ENCODE measurements around the gene LNX2. TPM values are rescaled to one million over a fixed set of nuclear protein-coding genes. Genes with fewer than 3 reads are reported as not detected.

Gene LNX2
- polyA plus RNA-seq, 1 donor (not counting 4 experiments of a cell fraction or from before 2014, with no cell fraction given), result 17.0 TPM

GRCh38 chr13:27534981-27535380 is 85.3 kb downstream of the LNX2 start:
- FAIRE-seq (no peak), DNase-seq (ENCODE audit: low read depth, low spot score) (no peak)
- Histone ChIP-seq H3K4me3 (ENCODE audit: control insufficient read depth in 2 of 3, extremely low read depth in 1 of 3, insufficient read depth in 2 of 3, low read depth in 1 of 3, low read length in 3 of 3) (no peak overlapping the region), H3K79me2 (ENCODE audit: control insufficient read depth, insufficient read depth, low read length) (no peaks in the 10 kb centered on the region), H2AFZ (ENCODE audit: control insufficient read depth, low read length) (no peak overlapping the region), H3K9me1 (ENCODE audit: control insufficient read depth, extremely low read depth, insufficient read depth, low read length) (no peaks in the 10 kb centered on the region), H3K4me1 (ENCODE audit: control insufficient read depth, extremely low read depth, insufficient read depth, low read length) (no peaks in the 10 kb centered on the region), H3K27ac (ENCODE audit: control insufficient read depth, insufficient read depth, low read length) (no peak overlapping the region), H4K20me1 (ENCODE audit: control insufficient read depth, extremely low read depth, insufficient read depth, low read length) (no peaks in the 10 kb centered on the region), H3K4me2 (ENCODE audit: control insufficient read depth, extremely low read depth, insufficient read depth, low read depth, low read length) (no peak overlapping the region), H3K27me3 (ENCODE audit: control insufficient read depth, extremely low read depth, insufficient read depth, low read length) (no peaks in the 10 kb centered on the region), H3K9me3 (ENCODE audit: control insufficient read depth, low read depth, low read length) (no peaks in the 10 kb centered on the region), H3K9ac (ENCODE audit: control insufficient read depth, extremely low read depth, insufficient read depth, low read length) (no peak overlapping the region), H3K36me3 (ENCODE audit: control insufficient read depth in 2 of 2, extremely low read depth in 1 of 2, insufficient read depth in 2 of 2, low read length in 2 of 2) (peaks cover 0 to 1% of the 10 kb centered on the region in 2 experiments)
- TF ChIP-seq EZH2 (IDR thresholded peaks at IDR 0.05; ENCODE audit: low read length) (no peak), CTCF (optimal IDR thresholded peaks at IDR 0.05 in 1 of 3, IDR thresholded peaks at IDR 0.05 in 1 of 3, conservative IDR thresholded peaks at IDR 0.05 in 1 of 3; ENCODE audit: extremely low read depth in 1 of 3, insufficient read depth in 2 of 3, low read length in 3 of 3) (no peak)
- dilution Hi-C loops (cut with MboI; ENCODE audit: extremely low pct_ligation_motif_present, low sequenced_read_pairs), result no loop called here

GRCh38 chr13:27534108-27534980 is 86.0 kb downstream of the LNX2 start:
- Histone ChIP-seq H3K27me3 (ENCODE audit: control insufficient read depth, extremely low read depth, insufficient read depth, low read length) (no peaks in the 10 kb centered on the region), H3K4me3 (ENCODE audit: control insufficient read depth in 2 of 3, extremely low read depth in 1 of 3, insufficient read depth in 2 of 3, low read depth in 1 of 3, low read length in 3 of 3) (no peak overlapping the region), H3K4me2 (ENCODE audit: control insufficient read depth, extremely low read depth, insufficient read depth, low read depth, low read length) (no peak overlapping the region), H4K20me1 (ENCODE audit: control insufficient read depth, extremely low read depth, insufficient read depth, low read length) (no peaks in the 10 kb centered on the region), H2AFZ (ENCODE audit: control insufficient read depth, low read length) (no peak overlapping the region), H3K9me1 (ENCODE audit: control insufficient read depth, extremely low read depth, insufficient read depth, low read length) (no peaks in the 10 kb centered on the region), H3K9me3 (ENCODE audit: control insufficient read depth, low read depth, low read length) (no peaks in the 10 kb centered on the region), H3K36me3 (ENCODE audit: control insufficient read depth in 2 of 2, extremely low read depth in 1 of 2, insufficient read depth in 2 of 2, low read length in 2 of 2) (peaks cover 0 to 1% of the 10 kb centered on the region in 2 experiments), H3K4me1 (ENCODE audit: control insufficient read depth, extremely low read depth, insufficient read depth, low read length) (no peaks in the 10 kb centered on the region), H3K27ac (ENCODE audit: control insufficient read depth, insufficient read depth, low read length) (no peak overlapping the region), H3K9ac (ENCODE audit: control insufficient read depth, extremely low read depth, insufficient read depth, low read length) (no peak overlapping the region), H3K79me2 (ENCODE audit: control insufficient read depth, insufficient read depth, low read length) (no peaks in the 10 kb centered on the region)
- DNase-seq (ENCODE audit: low read depth, low spot score) (no peak), FAIRE-seq (no peak)
- TF ChIP-seq CTCF (optimal IDR thresholded peaks at IDR 0.05 in 1 of 3, IDR thresholded peaks at IDR 0.05 in 1 of 3, conservative IDR thresholded peaks at IDR 0.05 in 1 of 3; ENCODE audit: extremely low read depth in 1 of 3, insufficient read depth in 2 of 3, low read length in 3 of 3), result no peak
- TF ChIP-seq EZH2 (IDR thresholded peaks at IDR 0.05; ENCODE audit: low read length), result no peak
- dilution Hi-C loops (cut with MboI; ENCODE audit: extremely low pct_ligation_motif_present, low sequenced_read_pairs), result no loop called here
